Mesenchymal stem cell (in vitro differentiated cells and primary cell): ENCODE data around the gene RREB1.

Experiments used
- DNase-seq: peaks from one replicate; pipeline ENCODE4 v3.0.0-alpha.2; 2013
- H2AFZ ChIP-seq: one replicate; pipeline ENCODE4 v1.6.1; 2013; ENCODE audit warnings: low read depth, mild to moderate bottlenecking, control low read depth, inconsistent platforms, low read length, moderate library complexity
- H2AK5ac ChIP-seq: 2 replicates; pipeline ENCODE4 v1.6.1; 2013; ENCODE audit warnings: low read length, moderate library complexity, mild to moderate bottlenecking, inconsistent platforms; ENCODE audit not compliant: severe bottlenecking
- H2BK120ac ChIP-seq: one replicate; pipeline ENCODE4 v1.6.1; 2013; ENCODE audit warnings: low read depth, mild to moderate bottlenecking, inconsistent platforms, low read length, moderate library complexity
- H2BK12ac ChIP-seq, 2 experiments: one replicate each; pipeline ENCODE4 v1.6.1; 2013; ENCODE audit warnings: inconsistent platforms in 2 of 2, low read length in 2 of 2, mild to moderate bottlenecking in 2 of 2, moderate library complexity in 2 of 2, control low read depth in 1 of 2
- H2BK15ac ChIP-seq: one replicate; pipeline ENCODE4 v1.6.1; 2013; ENCODE audit warnings: mild to moderate bottlenecking, low read depth, inconsistent platforms; ENCODE audit not compliant: poor library complexity, severe bottlenecking
- H2BK5ac ChIP-seq: 2 replicates; pipeline ENCODE4 v1.6.1; 2013; ENCODE audit warnings: low read depth, mild to moderate bottlenecking, low read length, control low read depth, inconsistent platforms; ENCODE audit not compliant: poor library complexity, severe bottlenecking
- H3K14ac ChIP-seq, 2 experiments: one replicate each; pipeline ENCODE4 v1.6.1; 2013; ENCODE audit warnings: inconsistent platforms in 2 of 2, low read length in 2 of 2, control low read depth in 1 of 2, mild to moderate bottlenecking in 1 of 2, moderate library complexity in 1 of 2
- H3K18ac ChIP-seq, 2 experiments: one replicate each; pipeline ENCODE4 v1.6.1; 2013; ENCODE audit warnings: inconsistent platforms in 2 of 2, low read length in 2 of 2, control low read depth in 1 of 2, low read depth in 1 of 2, mild to moderate bottlenecking in 1 of 2
- H3K23ac ChIP-seq, 2 experiments: one replicate each; pipeline ENCODE4 v1.6.1; 2013; ENCODE audit warnings: inconsistent platforms in 2 of 2, low read length in 2 of 2, mild to moderate bottlenecking in 2 of 2, moderate library complexity in 2 of 2, control low read depth in 1 of 2
- H3K27ac ChIP-seq: 2 replicates; pipeline ENCODE4 v1.5.1; 2013; ENCODE audit warnings: mild to moderate bottlenecking, moderate library complexity, low read length, control low read depth, inconsistent platforms; ENCODE audit not compliant: poor library complexity, severe bottlenecking
- H3K27me3 ChIP-seq, 2 experiments: 2 replicates each; pipeline versions ENCODE4 v1.6.1 to v1.7.0; 2013; ENCODE audit warnings: low read length in 2 of 2, mild to moderate bottlenecking in 2 of 2, moderate library complexity in 2 of 2, control low read depth in 1 of 2, inconsistent platforms in 1 of 2; ENCODE audit not compliant: control insufficient read depth in 1 of 2, insufficient read depth in 1 of 2
- H3K36me3 ChIP-seq, 2 experiments: 2 replicates each; pipeline versions ENCODE4 v1.6.1 to v1.7.0; 2013; ENCODE audit warnings: low read length in 2 of 2, control low read depth in 1 of 2, inconsistent platforms in 1 of 2, low read depth in 1 of 2, mild to moderate bottlenecking in 1 of 2; ENCODE audit not compliant: insufficient read depth in 2 of 2, control insufficient read depth in 1 of 2
- H3K4ac ChIP-seq, 2 experiments: one replicate each; pipeline ENCODE4 v1.6.1; 2013; ENCODE audit warnings: inconsistent platforms in 2 of 2, low read length in 2 of 2, mild to moderate bottlenecking in 2 of 2, moderate library complexity in 2 of 2, control low read depth in 1 of 2, low read depth in 1 of 2
- H3K4me1 ChIP-seq: 2 replicates; pipeline ENCODE4 v1.6.1; 2013; ENCODE audit warnings: low read depth, low read length, control low read depth; ENCODE audit not compliant: control insufficient read depth, insufficient read depth
- H3K4me2 ChIP-seq: 2 replicates; pipeline ENCODE4 v1.6.1; 2013; ENCODE audit warnings: low read length, mild to moderate bottlenecking, inconsistent platforms; ENCODE audit not compliant: poor library complexity, severe bottlenecking
- H3K4me3 ChIP-seq, 2 experiments: 2 replicates each; pipeline versions ENCODE4 v1.5.1 to v1.7.0; 2013; ENCODE audit warnings: low read length in 2 of 2, mild to moderate bottlenecking in 2 of 2, control low read depth in 1 of 2, low read depth in 1 of 2; ENCODE audit not compliant: insufficient read depth in 1 of 2
- H3K79me1 ChIP-seq: replicated peaks from 2 replicates; pipeline ENCODE4 v1.6.1; 2013; ENCODE audit warnings: mild to moderate bottlenecking, control low read depth, low read length, inconsistent platforms; ENCODE audit not compliant: poor library complexity, severe bottlenecking
- H3K9ac ChIP-seq: 2 replicates; pipeline ENCODE4 v1.7.0; 2013; ENCODE audit warnings: mild to moderate bottlenecking, low read length, moderate library complexity
- H3K9me3 ChIP-seq: 2 replicates; pipeline ENCODE4 v1.7.0; 2013; ENCODE audit warnings: mild to moderate bottlenecking, low read length; ENCODE audit not compliant: control insufficient read depth
- H4K8ac ChIP-seq: one replicate; pipeline ENCODE4 v1.6.1; 2013; ENCODE audit warnings: inconsistent platforms, mild to moderate bottlenecking, low read length, moderate library complexity
- H4K91ac ChIP-seq: one replicate; pipeline ENCODE4 v1.6.1; 2013; ENCODE audit warnings: mild to moderate bottlenecking, low read length, inconsistent platforms
- WGBS: methylation state at CpG from one replicate; pipeline ENCODE4 v1.1.7; 2013; ENCODE audit warnings: mixed read lengths; 5-methylcytosine and 5-hydroxymethylcytosine counted together

Gene RREB1

DNA sequence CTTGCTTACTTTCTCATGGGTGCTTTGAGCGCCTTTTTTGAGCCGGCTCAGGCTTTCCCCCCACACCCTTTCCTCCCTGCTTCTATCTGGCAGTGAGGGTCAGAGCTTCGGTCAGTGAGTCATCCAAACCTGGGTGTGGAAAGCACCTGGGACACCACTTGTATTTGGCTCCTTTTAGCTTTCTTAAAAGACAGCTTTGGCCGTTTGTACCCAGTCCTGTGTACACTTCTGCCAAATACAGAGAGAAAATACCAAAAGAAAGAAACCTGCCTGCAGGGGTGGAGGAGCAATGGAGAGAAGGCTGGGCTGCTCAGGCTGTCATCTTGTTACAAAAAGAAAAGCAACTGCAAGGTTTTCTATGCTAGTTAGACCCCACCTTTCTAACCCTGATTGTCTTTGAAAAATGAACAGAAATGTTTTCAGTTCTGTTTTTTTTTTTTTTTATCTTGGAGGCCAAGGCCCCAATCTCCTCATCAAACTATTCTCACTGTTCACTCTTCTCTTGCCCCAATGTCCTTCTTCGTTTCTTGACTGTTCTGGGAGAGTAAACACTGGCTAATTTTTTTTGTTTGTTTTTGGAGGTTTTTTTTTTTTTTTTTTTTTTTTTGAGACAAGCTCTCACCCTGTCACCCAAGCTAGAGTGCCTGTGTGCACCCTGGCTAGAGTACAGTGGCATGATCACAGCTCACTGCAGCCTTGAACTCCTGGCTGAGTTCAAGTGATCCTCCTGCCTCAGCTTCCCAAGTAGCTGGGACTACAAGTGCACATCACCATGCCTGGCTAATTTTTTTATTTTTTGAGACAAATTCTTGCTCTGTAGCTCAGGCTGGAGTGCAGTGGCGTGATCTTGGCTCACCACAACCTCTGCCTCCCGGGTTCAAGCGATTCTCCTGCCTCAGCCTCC is 128.8 kb downstream of the RREB1 start:
- Histone ChIP-seq H3K4ac (no peak overlapping the region), H3K9ac (no peak overlapping the region), H3K79me1 (peaks cover 46% of the 10 kb centered on the region), H2BK15ac (no peak overlapping the region), H3K4me2 (no peak overlapping the region), H3K27ac (no peak overlapping the region), H2BK120ac (no peak overlapping the region), H3K14ac (no peak overlapping the region), H2AK5ac (no peak overlapping the region), H4K8ac (no peak overlapping the region), H4K91ac (no peak overlapping the region), H3K18ac (no peak overlapping the region), H3K4me1 (peaks cover 10% of the 10 kb centered on the region), H2AFZ (no peak overlapping the region), H3K4me3 (no peak overlapping the region), H2BK12ac (no peak overlapping the region), H3K9me3 (no peaks in the 10 kb centered on the region), H2BK5ac (no peak overlapping the region), H3K36me3 (peaks cover 37 to 72% of the 10 kb centered on the region in 2 experiments), H3K27me3 (no peaks in the 10 kb centered on the region), H3K23ac (no peak overlapping the region)
- no peak for DNase-seq
- WGBS: 87% methylated on average over 7 of the region's 8 CpGs

DNA sequence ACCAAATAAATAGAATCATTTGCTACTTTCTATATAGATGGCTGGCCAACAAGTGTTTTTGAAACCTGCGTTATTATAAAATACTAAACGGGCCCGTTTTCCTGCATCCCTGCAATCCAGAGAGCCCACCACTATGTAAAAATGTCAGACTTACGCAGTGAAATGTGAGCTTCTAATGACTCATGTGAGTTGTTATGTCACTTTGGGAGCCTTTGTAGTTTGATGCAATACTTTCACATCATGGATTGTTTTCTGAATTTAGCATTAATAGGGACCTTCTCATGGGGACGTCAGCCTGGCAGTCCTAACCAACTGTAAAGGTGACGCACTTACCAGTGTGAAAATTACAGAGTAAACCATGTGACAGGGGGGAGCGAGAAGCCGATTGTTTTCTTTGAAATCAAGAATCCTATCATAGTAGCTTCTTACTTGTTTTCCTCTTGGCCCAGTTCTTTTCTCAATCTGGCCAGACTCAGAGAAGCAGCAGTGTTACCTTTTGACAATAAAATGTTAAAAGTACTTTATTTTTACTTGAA is 130.0 kb downstream of the RREB1 start:
- no peak overlapping the region for H2BK5ac ChIP-seq
- no peak overlapping the region for H3K27ac ChIP-seq
- no peaks in the 10 kb centered on the region for H3K27me3 ChIP-seq
- no peak overlapping the region for H3K23ac ChIP-seq
- peaks cover 40% of the 10 kb centered on the region for H3K79me1 ChIP-seq
- 97% methylated on average over 8 of the region's 8 CpGs for WGBS
- H3K9me3 ChIP-seq: no peaks in the 10 kb centered on the region
- no peak overlapping the region for H3K9ac ChIP-seq
- H3K36me3 ChIP-seq: peaks cover 31 to 67% of the 10 kb centered on the region in 2 experiments
- no peak overlapping the region for H2BK12ac ChIP-seq
- no peak overlapping the region for H2BK120ac ChIP-seq
- no peak overlapping the region for H2AK5ac ChIP-seq
- H2AFZ ChIP-seq: no peak overlapping the region
- no peak overlapping the region for H3K4me2 ChIP-seq
- no peak overlapping the region for H2BK15ac ChIP-seq
- no peak overlapping the region for H3K18ac ChIP-seq
- no peak overlapping the region for H3K4me3 ChIP-seq
- no peak for DNase-seq
- no peak overlapping the region for H4K8ac ChIP-seq
- H3K4me1 ChIP-seq: peaks cover 13% of the 10 kb centered on the region
- H3K4ac ChIP-seq: no peak overlapping the region
- H3K14ac ChIP-seq: no peak overlapping the region
- H4K91ac ChIP-seq: no peak overlapping the region

DNA sequence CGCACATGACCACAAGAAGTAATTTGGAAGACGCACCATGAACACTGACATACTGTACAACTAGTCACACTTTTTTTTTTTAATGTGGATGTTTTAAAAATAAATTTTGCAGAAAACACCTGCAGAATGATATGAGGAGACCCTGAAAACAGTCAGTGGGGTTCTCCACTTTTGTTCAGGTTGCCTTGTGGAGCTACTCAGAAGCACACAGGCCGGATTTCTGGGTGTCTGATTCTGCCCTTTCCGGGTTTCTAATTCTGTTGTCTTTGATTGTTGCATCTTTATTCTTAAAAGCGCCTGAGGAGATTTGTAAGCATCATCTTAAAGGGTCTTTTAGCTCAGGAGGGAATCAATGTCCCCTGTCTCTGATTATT is 130.8 kb downstream of the RREB1 start:
- Histone ChIP-seq H4K91ac (no peak overlapping the region), H3K9ac (no peak overlapping the region), H3K9me3 (no peaks in the 10 kb centered on the region), H3K27me3 (no peaks in the 10 kb centered on the region), H3K27ac (no peak overlapping the region), H3K18ac (no peak overlapping the region), H3K79me1 (peaks cover 40% of the 10 kb centered on the region), H4K8ac (no peak overlapping the region), H3K14ac (no peak overlapping the region), H2BK12ac (no peak overlapping the region), H3K23ac (no peak overlapping the region), H3K4me3 (no peak overlapping the region), H2BK5ac (no peak overlapping the region), H2AFZ (no peak overlapping the region), H2BK120ac (no peak overlapping the region), H2BK15ac (no peak overlapping the region), H3K36me3 (peaks cover 31 to 63% of the 10 kb centered on the region in 2 experiments), H3K4me1 (peaks cover 17% of the 10 kb centered on the region), H2AK5ac (no peak overlapping the region), H3K4me2 (no peak overlapping the region), H3K4ac (no peak overlapping the region)
- DNase-seq: no peak
- 89% methylated on average over 3 of the region's 5 CpGs for WGBS

DNA sequence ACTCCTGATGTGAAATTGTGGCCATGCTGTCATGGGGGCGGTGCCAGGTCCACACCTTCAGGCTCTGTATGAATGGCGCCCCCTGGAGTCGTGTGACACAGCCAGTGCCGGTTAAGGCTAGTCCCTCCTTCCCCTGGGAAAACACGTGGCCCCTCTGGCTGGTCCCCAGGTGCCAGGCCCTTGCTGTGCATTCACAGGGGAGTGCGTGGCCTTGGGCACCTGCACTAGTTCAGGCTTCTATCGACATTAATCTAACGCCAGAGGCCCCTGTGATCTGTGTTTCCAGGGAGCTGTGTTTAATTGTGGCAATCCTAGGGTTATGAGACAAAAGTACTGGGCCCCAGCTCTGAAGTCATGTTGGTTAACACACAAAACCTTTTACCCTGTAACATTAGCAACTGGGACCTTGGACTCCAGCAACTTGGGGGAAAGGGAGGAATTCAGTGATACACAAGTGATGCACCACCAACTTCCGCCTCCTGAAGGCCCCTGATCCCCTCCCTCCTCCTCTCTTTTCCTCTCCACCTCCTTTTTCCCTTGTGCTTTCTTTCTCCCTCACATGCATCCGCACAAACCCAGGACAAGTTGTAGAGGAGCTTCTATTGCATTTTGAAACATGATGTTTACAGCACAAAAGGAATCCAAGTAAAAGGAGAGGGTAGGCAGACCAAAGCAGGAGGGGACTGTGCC is 131.3 kb downstream of the RREB1 start:
- Histone ChIP-seq H3K4me2 (no peak overlapping the region), H2AFZ (no peak overlapping the region), H4K91ac (no peak overlapping the region), H3K4me3 (no peak overlapping the region), H2BK12ac (no peak overlapping the region), H3K4me1 (peaks cover 17% of the 10 kb centered on the region), H2BK120ac (no peak overlapping the region), H3K9me3 (no peaks in the 10 kb centered on the region), H3K79me1 (peaks cover 36% of the 10 kb centered on the region), H3K18ac (no peak overlapping the region), H3K14ac (no peak overlapping the region), H3K9ac (peak overlapping the region; percentile 14), H3K27ac (no peak overlapping the region), H2AK5ac (no peak overlapping the region), H3K23ac (no peak overlapping the region), H4K8ac (no peak overlapping the region), H3K4ac (no peak overlapping the region), H3K36me3 (peaks cover 28 to 58% of the 10 kb centered on the region in 2 experiments), H3K27me3 (no peaks in the 10 kb centered on the region), H2BK15ac (no peak overlapping the region), H2BK5ac (no peak overlapping the region)
- WGBS: 49% methylated on average over 9 of the region's 10 CpGs
- DNase-seq: peak; percentile 75
